Glomerular visceral epithelial cell (primary cell): ENCODE measurements around the gene GGA1.
A peak's percentile ranks its signal among the peaks of the same experiment; 100 is the strongest.

ENCODE experiments used
- DNase-seq: peaks from one replicate; pipeline ENCODE4 v3.0.0-alpha.2; 2016; ENCODE audit errors: extremely low spot score

The GGA1 gene

GRCh38 chr22:37630839-37631435 lies 22.3 kb downstream of the GGA1 start:
- DNase-seq = no peak

- no peak for DNase-seq
Observed at GRCh38 chr22:37631448-37632173, 23.0 kb downstream of the GGA1 start.

- DNase-seq = no peak
Observed at GRCh38 chr22:37632174-37633088, 23.8 kb downstream of the GGA1 start.

- no peak for DNase-seq
Observed at GRCh38 chr22:37633089-37633624, 24.5 kb downstream of the GGA1 start.

GRCh38 chr22:37633625-37634416 lies 25.2 kb downstream of the GGA1 start:
- peak; percentile 88 for DNase-seq

- DNase-seq = no peak
Observed at GRCh38 chr22:37634417-37634924, 25.8 kb downstream of the GGA1 start.

- no peak for DNase-seq
Observed at GRCh38 chr22:37635157-37635556, 26.5 kb downstream of the GGA1 start.

- DNase-seq = peak; percentile 65
Observed at GRCh38 chr22:37636186-37636948, 27.7 kb downstream of the GGA1 start.

GRCh38 chr22:37636949-37637273 lies 28.3 kb downstream of the GGA1 start:
- no peak for DNase-seq

GRCh38 chr22:37638391-37639069 lies 29.9 kb downstream of the GGA1 start:
- DNase-seq = no peak

- DNase-seq = peak; percentile 44
Observed at GRCh38 chr22:37639070-37639760, 30.6 kb downstream of the GGA1 start, which contains the start of gene SH3BP1. TSS of gene SH3BP1 (plus strand) at chr22:37639669. CDS start at chr22:37639788, 119 bp downstream.

- DNase-seq = no peak
Observed at GRCh38 chr22:37639771-37640590, 31.3 kb downstream of the GGA1 start.

- DNase-seq = no peak
Observed at GRCh38 chr22:37640591-37641560, 32.2 kb downstream of the GGA1 start.

GRCh38 chr22:37641561-37641949 lies 32.9 kb downstream of the GGA1 start:
- DNase-seq = no peak

- DNase-seq = peak; percentile 72
Observed at GRCh38 chr22:37643225-37643847, 34.7 kb downstream of the GGA1 start.

- no peak for DNase-seq
Observed at GRCh38 chr22:37647317-37647716, 38.7 kb downstream of the GGA1 start.

- no peak for DNase-seq
Observed at GRCh38 chr22:37647928-37648327, 39.3 kb downstream of the GGA1 start.
